ENCODE measurements around the gene TSPAN32.

GRCh38 chr11:2328656-2329354 is 27.0 kb downstream of the TSPAN32 start:
- no peak for TF ChIP-seq KLF7 (tag by site-specific recombination; IDR thresholded peaks at IDR 0.05; ENCODE audit: borderline replicate concordance)
- TF ChIP-seq REST (tag by site-specific recombination; IDR thresholded peaks at IDR 0.05), result no peak
